GM12872 (cell line): ENCODE data around the gene GATA3.

Experiments
- CTCF ChIP-seq: IDR thresholded peaks from 3 replicates; pipeline ENCODE4 v1.5.1; 2011; ENCODE audit warnings: low read depth, mild to moderate bottlenecking, low read length, moderate library complexity; ENCODE audit not compliant: insufficient read depth

The GATA3 gene

GRCh38 chr10:8066124-8066523, 11.6 kb downstream of the GATA3 start:
- no peak for TF ChIP-seq CTCF

GRCh38 chr10:8066797-8067196, 12.3 kb downstream of the GATA3 start:
- TF ChIP-seq CTCF, result no peak

- TF ChIP-seq CTCF, result no peak
Observed at GRCh38 chr10:8069108-8069507, 14.6 kb downstream of the GATA3 start.

GRCh38 chr10:8069627-8070026, 15.1 kb downstream of the GATA3 start:
- no peak for TF ChIP-seq CTCF

- TF ChIP-seq CTCF, result no peak
Observed at GRCh38 chr10:8070440-8070839, 16.0 kb downstream of the GATA3 start.

GRCh38 chr10:8071006-8071405, 16.5 kb downstream of the GATA3 start:
- no peak for TF ChIP-seq CTCF

GRCh38 chr10:8071666-8072065, 17.2 kb downstream of the GATA3 start:
- no peak for TF ChIP-seq CTCF

- no peak for TF ChIP-seq CTCF
Observed at GRCh38 chr10:8072211-8072610, 17.7 kb downstream of the GATA3 start.
